Measurements from ENCODE around the gene RSL1D1. TPM values are rescaled to one million over a fixed set of nuclear protein-coding genes. Genes with fewer than 3 reads are reported as not detected.

RSL1D1 gene
- polyA plus RNA-seq, 1 donor from 2014 or later = 61.2 TPM

DNA sequence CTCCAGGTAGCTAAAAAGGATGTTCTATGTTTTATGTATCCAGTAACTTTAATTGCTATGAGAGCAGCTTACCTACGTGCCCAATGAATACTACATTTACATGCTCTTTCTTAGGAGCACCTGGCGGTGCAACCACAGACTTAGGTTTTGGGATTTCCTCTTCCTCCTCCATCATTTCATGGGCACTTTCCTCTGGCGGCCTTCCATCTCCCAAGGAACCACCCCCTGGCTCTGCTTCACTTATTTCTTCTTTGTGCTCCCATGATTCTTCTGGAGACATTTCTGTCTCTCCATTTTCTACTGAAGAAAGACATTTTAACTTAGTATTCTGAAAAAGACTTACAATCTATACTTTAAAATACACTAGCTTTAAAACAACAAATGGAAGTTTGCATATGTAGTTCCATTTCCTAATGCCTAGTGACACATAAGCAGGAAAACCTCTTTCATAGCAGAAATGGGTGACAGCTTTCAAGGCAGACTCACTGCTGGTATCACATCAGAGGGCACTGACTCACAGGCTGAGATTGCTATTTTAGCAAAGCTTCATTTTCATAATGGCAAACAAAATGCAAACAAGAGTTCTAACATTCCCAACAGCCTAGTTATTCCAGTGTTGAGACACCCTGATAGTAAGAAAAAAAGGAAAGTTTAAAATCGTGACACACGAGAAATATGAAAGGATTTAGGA lies 45.3 kb upstream of the RSL1D1 start:
- H3F3A ChIP-seq (ENCODE audit: insufficient read depth, low read length, poor library complexity, severe bottlenecking) = no peaks in the 10 kb centered on the region
- H3K27me3 ChIP-seq (ENCODE audit: insufficient read depth, low read depth, low read length) = no peaks in the 10 kb centered on the region
- H3K9ac ChIP-seq (ENCODE audit: low read length) = no peak overlapping the region
- H3K9me3 ChIP-seq (ENCODE audit: low read length) = no peaks in the 10 kb centered on the region
- TF ChIP-seq CTCF (IDR thresholded peaks at IDR 0.05; ENCODE audit: poor library complexity, severe bottlenecking) = no peak
- no peak for TF ChIP-seq POLR2AphosphoS5 (IDR thresholded peaks at IDR 0.05)
- no peak for TF ChIP-seq RAD21 (conservative IDR thresholded peaks at IDR 0.05)
- no peak for TF ChIP-seq TAF1 (IDR thresholded peaks at IDR 0.05; ENCODE audit: low read depth)
- no peak for TF ChIP-seq SMC3 (conservative IDR thresholded peaks at IDR 0.05; ENCODE audit: poor library complexity)
- no peak for TF ChIP-seq REST (IDR thresholded peaks at IDR 0.05; ENCODE audit: borderline replicate concordance)
- no peak for TF ChIP-seq MXI1 (conservative IDR thresholded peaks at IDR 0.05; ENCODE audit: poor library complexity, severe bottlenecking)
- no peak for TF ChIP-seq EZH2 (IDR thresholded peaks at IDR 0.05; ENCODE audit: borderline replicate concordance, insufficient read depth, low read length, poor library complexity, severe bottlenecking)
- no peak for TF ChIP-seq EP300 (conservative IDR thresholded peaks at IDR 0.05; ENCODE audit: poor library complexity, severe bottlenecking)
- no peak overlapping the region for H2AFZ ChIP-seq (ENCODE audit: low read depth, low read length)
- H3K9me2 ChIP-seq (ENCODE audit: insufficient read depth, low read length) = no peaks in the 10 kb centered on the region
- H4K20me1 ChIP-seq (ENCODE audit: insufficient read depth) = no peaks in the 10 kb centered on the region
- H3K27ac ChIP-seq (ENCODE audit: low read length) = no peak overlapping the region
- peaks cover 22% of the 10 kb centered on the region for H3K79me2 ChIP-seq (replicated peaks; ENCODE audit: insufficient read depth, low read length)
- H3K4me2 ChIP-seq (ENCODE audit: low read length) = no peak overlapping the region
- H3K4me3 ChIP-seq (ENCODE audit: low read length) = no peak overlapping the region
- no peaks in the 10 kb centered on the region for H3K36me3 ChIP-seq (ENCODE audit: insufficient read depth, low read length)

DNA sequence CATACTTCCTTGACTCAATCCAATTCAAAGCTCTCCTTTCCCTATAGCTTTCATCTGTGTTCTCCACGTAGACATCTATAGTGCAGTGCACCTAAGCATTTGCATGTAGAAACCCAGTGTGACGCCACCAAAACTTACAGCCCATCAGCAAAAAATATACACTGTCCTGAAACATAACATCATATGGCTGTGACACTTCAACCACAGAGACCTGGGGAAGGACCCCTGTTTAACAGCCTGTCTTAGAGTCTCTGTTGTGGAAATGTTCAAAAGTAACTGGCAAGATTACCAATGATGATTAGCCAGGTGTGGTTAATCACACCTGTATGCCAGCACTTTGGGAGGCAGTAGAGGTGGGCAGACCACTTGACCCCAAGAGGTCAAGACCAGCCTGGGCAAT lies 42.2 kb upstream of the RSL1D1 start:
- Histone ChIP-seq H3K4me2 (ENCODE audit: low read length) (no peak overlapping the region), H3K27me3 (ENCODE audit: insufficient read depth, low read depth, low read length) (no peaks in the 10 kb centered on the region), H3K79me2 (replicated peaks; ENCODE audit: insufficient read depth, low read length) (no peaks in the 10 kb centered on the region), H3K9ac (ENCODE audit: low read length) (no peak overlapping the region), H2AFZ (ENCODE audit: low read depth, low read length) (no peak overlapping the region), H3K27ac (ENCODE audit: low read length) (no peak overlapping the region), H3K36me3 (ENCODE audit: insufficient read depth, low read length) (no peaks in the 10 kb centered on the region), H3K4me3 (ENCODE audit: low read length) (no peak overlapping the region), H3K9me2 (ENCODE audit: insufficient read depth, low read length) (no peaks in the 10 kb centered on the region), H3F3A (ENCODE audit: insufficient read depth, low read length, poor library complexity, severe bottlenecking) (no peaks in the 10 kb centered on the region), H3K9me3 (ENCODE audit: low read length) (no peaks in the 10 kb centered on the region), H4K20me1 (ENCODE audit: insufficient read depth) (no peaks in the 10 kb centered on the region)
- TF ChIP-seq TAF1 (IDR thresholded peaks at IDR 0.05; ENCODE audit: low read depth) (no peak), CTCF (IDR thresholded peaks at IDR 0.05; ENCODE audit: poor library complexity, severe bottlenecking) (no peak), RAD21 (conservative IDR thresholded peaks at IDR 0.05) (no peak), SMC3 (conservative IDR thresholded peaks at IDR 0.05; ENCODE audit: poor library complexity) (no peak), REST (IDR thresholded peaks at IDR 0.05; ENCODE audit: borderline replicate concordance) (no peak), POLR2AphosphoS5 (IDR thresholded peaks at IDR 0.05) (no peak), EP300 (conservative IDR thresholded peaks at IDR 0.05; ENCODE audit: poor library complexity, severe bottlenecking) (no peak), MXI1 (conservative IDR thresholded peaks at IDR 0.05; ENCODE audit: poor library complexity, severe bottlenecking) (no peak), EZH2 (IDR thresholded peaks at IDR 0.05; ENCODE audit: borderline replicate concordance, insufficient read depth, low read length, poor library complexity, severe bottlenecking) (no peak)
